ENCODE measurements around the gene NBR1.

DNA sequence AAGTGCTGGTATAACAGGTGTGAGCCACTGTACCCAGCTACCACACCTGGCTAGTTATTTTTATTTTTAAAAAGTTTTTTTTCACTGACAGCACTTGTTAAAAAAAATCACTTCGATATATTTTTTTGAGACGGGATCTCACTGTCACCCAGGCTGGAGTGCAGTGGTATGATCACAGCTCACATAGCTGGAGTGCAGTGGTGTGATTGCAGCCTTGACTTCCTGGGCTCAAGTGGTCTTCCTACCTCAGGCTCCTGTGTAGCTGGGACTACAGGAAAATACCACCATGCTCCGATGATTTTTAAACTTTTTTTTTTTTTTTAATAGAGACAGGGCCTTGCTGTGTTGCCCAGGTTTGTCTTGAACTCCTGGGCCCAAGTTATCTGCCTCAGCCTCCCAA is 12.9 kb downstream of the NBR1 start:
- no peak for TF ChIP-seq CTCF (IDR thresholded peaks at IDR 0.05)
- TF ChIP-seq POLR2A (IDR thresholded peaks at IDR 0.05) = no peak

Data from vagina (tissue), 2 donors.